ENCODE measurements around the gene DAPK3. TPM values are rescaled to one million over a fixed set of nuclear protein-coding genes. Genes with fewer than 3 reads are reported as not detected.
"Not testable (repeated sequence)": the region's sequence is repeated elsewhere in the genome, so short reads cannot be mapped to it uniquely, and the experiment has no call there.

DAPK3 gene
- total RNA-seq, 1 donor from 2014 or later, result 20.4 TPM

DNA sequence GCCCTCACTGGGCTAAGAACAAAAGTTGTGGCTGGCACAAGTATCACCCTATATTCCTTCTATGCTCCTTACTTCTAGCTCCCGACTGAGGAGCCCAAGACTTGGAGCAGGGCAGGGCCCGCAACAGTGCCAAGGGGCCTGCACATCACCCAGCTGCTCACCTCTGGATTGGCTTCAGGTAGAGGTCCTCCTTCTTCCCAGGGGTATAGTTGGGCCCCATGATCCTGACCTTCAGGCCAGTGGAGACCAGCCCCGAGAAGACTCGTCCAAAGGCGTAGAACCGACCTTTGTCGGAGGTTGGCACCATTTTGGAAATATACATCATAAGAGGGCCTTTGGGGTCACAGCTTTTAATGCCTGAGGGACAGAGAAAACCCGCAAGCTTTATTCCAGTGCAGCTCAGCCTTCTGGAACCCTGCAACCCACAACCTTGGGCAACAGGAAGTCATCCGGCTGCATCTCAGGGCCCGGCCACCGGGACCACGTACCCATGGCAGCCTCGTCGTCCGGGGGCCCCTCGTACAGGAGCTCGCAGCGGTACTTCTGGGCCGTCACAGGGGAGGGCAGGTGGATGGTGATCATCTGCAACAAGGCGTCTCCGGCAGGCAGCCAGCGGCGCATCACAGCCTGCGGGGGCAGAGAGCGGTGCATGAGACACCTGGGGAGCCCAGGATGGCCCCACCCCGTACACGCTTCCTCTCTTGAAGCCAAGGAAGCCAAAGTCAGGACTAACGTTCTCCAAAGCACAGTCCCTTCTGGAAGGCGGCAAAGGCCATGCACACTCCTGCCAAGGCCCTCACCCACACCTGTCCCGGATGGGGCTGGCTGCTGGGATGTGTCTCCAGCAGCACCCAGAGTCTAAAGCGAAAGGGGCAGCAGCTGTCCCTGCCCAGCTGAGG lies 9.7 kb upstream of the DAPK3 start:
- no peak for ATAC-seq
- DNase-seq (ENCODE audit: low spot score), result no peak

DNA sequence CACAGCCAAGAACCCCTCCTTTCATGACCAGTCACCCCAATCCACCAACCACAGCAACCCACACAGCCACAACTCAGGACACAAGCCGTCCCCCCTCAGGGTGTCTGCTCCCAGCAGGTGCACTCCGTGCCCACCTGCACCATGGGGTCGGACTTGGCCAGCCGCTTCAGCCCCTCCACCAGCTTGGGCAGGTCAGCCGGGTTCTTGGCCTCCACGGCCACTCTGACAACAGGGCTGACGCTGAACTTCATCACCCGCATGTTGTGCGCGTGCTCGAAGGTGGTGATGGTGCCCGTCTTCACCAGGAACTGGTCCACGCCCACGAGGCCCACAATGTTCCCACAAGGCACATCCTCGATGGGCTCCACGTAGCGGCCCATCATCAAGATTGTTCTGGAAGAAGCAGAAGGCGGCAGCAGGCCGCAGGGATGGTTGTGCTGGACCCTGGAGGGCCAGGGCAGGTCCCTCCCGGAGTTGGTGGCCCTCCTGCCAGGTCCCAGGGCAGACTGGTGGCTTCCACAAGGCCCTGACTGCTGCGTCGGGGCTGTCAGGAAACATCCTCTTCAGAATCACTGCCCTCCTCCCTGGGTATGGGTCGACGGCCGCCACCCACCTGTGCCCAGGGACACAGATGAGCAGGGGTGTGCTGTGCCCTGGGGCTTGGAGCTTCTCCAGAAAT lies 8.9 kb upstream of the DAPK3 start:
- ATAC-seq, result no peak
- DNase-seq (ENCODE audit: low spot score), result no peak

DNA sequence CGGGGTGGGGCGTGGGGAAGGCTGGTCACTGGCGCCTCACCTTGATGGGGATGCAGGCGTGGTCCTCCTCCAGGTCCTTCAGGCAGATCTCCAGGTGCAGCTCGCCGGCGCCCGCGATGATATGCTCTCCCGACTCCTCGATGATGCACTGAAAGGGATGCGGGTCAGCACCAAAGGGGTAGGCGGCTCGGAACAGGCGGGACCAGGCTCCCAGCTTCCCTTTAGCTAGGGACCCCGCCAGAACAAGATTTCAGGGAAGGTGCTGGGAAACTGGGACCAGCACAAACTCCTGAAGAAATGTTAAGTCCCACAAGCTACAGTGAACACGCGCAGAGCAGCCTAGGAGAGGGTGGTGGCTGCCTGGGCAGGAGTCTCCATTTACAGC lies 8.4 kb upstream of the DAPK3 start:
- DNase-seq (ENCODE audit: low spot score) (no peak), ATAC-seq (no peak)

DNA sequence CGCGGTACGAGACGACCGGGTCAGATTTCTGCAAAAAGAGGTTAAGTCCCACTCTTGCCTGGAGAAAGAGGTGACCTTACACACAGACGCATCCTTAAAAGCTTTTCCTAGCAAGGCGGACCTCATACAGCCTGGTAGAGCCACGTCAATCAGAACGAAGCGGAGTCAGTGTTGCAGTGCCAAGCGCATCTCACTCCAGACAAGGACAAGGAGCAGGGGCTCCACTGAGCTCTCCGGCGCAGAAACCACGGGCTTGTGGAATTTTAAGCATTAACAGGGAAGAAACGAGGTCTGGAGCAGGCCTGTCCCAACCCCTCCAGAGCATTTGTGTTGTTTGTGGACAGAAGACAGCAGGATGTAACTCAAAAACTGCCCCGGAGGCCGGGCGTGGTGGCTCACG lies 7.2 kb upstream of the DAPK3 start:
- no peak for DNase-seq (ENCODE audit: low spot score)

DNA sequence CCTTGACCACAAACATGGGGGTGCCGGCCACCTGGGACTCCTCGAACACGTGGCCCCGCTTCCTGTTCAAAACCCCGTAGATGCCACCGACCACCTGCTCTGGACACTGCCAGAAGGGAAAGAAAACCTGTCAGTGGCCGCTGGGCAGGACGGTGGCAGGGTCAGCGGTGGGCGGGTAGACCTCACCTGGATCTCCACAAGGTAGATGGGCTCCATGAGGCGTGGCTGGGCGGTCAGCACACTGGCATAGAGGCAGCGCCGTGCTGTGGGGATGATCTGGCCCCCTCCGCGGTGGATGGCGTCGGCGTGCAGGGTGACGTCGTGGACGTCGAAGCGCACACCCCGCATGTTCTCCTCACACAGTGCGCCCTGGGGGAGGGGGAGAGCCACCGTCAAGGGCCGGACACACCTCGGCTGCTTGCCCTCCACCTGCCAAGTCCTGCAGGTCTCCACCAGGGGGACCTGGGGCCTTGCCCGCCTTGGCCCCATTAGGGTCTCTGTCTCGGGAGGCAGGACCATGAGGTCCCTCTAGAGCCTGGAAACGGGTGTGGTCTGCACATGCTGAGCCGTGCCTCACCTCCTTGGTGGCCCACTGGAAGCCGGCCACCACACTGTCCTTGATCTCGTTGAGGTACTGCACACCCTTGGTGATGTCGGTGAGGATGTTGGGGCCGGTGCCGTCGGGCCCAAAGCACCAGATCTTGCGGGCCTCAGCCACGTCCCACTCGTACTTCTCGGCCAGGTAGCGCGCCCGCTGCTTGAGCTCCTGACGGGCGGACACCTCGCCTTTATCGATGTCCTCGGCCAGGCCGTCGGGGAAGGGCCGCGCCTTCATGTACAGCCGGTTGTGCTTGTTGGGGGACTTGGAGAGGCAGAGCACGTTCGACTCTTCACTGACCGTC lies 6.6 kb upstream of the DAPK3 start:
- no peak for DNase-seq (ENCODE audit: low spot score)
- peak; percentile 3 for ATAC-seq

More for the DNA sequence above, 7.2 kb upstream of the DAPK3 start:
- no peak for ATAC-seq

DNA sequence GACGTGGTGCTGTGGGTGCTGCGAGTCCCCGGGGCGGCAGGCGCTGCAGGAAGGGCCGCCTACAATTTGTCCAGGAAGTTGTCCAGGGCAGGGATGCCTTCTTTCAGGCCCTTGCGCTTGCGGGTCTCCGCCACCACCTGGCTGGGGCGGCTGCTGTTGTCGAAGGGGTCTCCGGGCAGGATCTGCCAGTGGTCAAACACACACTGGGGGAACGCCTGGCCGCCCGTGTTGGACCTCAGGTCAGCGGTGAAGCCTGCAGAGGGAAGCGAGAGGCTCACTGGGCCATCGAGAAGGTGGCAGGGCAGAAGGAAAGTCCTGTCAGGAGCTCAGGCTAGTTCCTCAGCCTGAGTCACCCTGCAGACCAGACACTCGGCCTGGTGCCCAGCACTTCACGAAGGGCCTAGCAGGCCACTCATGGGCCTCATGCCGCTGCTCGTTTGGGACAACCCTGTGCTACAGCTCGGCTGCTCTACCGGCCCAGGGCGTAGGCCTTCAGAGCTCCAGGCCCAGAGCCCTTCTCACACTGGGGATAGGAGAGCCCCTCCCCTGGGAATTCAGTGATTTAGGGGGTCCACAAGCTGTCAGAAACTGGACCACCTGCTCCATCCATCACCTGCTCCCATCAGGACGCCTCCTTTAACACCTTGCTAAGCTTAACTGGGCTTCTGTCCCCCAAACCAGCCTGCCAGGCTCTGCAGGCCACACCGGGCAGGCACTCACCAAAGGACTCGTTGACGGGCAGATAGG lies 5.8 kb upstream of the DAPK3 start:
- DNase-seq (ENCODE audit: low spot score), result no peak
- peak; percentile 2 for ATAC-seq

DNA sequence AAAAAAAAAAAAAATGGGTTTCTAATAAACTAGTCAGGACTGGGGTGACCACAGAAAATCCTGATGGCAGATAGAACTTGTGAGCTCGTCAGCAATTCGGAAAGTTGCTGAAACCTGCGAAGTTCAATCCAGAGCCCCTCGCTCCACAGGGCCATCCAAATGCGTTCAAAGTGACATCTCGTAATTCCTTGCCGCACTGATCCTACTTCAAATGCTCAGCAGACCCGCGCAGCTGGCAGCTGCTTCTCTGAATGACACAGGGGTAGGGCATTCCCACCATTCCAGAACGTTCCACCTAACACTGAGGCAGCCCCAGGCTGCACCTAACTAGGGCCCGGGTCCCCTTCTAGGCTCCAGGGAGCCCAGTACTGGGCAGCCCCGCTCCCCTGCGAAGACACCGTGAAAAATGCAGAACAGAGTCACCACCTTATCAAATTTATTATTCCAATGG lies 4.8 kb upstream of the DAPK3 start:
- DNase-seq (ENCODE audit: low spot score), result no peak
- no peak for ATAC-seq

DNA sequence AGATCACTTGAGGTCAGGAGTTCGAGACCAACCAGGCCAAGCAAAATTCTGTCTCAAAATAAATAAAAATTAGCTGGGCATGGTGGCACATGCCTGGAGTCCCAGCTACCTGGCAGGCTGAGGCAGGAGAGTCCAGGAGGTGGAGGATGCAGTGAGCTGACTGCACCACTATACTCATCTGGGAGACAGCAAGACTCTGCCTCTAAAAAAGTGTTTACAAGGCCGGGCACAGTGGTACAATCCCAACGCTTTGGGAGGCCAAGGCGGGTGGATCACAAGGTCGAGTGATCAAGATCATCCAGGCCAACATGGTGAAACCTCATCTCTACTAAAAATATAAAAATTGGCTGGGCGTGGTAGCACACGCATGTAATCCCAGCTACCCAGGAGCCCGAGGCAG lies 4.2 kb upstream of the DAPK3 start:
- no peak for ATAC-seq
- DNase-seq (ENCODE audit: low spot score), result no peak

DNA sequence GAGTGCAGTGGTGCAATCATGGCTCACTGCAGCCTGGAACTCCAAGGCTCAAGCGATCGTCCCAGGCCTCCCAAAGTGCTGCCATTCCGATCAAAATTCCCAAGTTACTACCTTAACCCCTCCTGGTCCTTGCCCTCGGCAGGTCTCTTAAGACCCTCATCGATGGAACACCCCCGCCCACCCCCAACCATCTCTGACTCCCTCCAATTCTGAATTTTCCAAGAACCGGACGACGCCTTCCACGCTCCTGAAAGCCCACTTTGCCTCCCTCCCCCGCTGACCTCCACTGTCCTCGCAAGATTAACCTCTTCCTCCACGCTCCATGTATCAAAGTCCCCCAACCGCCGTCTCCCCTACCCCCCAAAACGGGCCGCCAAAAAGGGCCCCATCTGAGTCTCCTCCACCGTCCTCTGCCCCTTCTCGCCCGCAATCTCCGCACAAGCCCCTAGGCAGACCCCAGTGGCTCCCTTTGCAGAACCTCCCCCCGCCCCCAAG lies 539 bp downstream of the DAPK3 start:
- no peak for ATAC-seq
- DNase-seq (ENCODE audit: low spot score), result no peak

DNA sequence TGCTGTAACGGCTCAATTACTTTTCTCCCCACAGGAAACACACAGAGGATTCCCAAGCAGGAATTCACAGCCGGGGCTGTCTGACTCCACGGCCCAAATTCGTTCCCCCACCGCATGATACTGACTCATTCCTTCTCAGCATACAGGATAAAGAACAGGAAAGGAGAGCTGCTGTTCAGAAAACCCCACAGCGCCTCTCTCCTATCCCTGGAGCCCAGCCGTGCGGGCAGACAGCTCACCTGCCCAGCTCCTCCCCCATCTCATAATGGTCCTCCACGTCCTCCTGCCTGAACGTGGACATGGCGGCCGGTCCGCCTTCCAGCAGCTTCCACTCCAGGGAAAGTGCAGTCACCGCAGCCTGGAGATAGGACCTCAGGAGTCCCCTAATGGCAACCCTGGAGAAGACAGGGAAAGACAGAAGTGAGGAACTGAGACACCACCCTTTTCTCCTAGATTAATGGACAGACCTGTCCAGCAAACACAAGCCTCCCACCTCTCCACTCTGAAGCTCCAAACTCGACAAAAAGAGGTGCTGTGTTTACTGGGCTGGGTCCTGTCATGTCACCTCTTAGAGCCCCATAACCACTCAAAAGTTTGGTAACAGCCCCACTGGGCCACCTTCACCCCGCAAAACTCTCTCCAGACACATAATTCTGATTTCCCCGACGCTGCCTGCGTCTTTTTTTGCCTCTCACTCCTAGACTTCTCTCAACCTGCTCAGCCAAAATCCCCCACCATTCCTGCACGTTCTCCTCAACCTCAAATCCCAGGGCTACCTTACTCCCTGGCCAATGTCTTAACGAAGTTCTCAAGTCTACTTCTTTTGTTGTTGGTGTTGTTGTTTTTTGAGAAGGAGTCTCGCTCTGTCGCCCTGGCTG lies 1.2 kb downstream of the DAPK3 start:
- ATAC-seq, result no peak
- no peak for DNase-seq (ENCODE audit: low spot score)

DNA sequence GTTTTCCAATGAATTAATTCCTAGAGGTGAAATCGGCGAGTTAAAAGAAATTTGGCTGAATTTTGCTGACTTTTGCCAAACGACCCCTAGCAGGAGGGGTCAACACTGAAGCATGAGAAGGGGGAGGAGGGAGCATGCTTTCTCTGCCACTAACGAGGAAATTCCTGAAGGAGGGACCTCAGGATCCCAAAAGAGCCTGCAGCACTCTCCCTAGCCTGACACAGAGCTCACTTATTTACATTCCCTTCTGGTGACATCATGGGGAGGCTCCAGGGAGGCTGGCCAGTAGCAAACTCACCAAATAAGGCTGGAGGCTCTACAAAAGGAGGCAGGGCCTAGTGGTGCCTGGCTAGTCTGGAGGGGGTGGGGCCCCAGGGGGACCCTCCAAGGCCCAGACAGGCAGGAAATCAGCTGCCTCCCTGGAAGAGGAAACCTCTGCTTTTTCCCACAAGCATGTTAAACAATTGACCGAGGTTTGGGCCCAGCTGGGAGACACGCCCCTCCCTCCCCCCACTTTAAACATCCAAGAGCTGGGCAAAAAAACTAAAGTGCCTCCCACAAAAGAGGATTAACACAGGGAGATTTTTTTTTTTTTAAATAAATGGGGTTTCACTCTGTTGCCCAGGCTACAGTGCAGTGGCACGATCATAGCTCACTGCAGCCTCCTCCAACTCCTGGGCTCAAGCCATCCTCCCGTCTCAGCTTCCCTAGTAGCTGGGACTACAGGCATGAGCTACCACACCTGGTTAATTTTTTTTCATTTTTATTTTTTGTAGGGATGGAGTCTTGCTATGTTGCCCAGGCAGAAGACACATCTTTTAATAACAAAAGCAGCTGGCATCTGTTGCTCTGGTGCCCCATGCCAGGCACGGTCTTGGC lies 2.1 kb downstream of the DAPK3 start:
- peak; percentile 43 for ATAC-seq
- peak; percentile 72 for DNase-seq (ENCODE audit: low spot score)

DNA sequence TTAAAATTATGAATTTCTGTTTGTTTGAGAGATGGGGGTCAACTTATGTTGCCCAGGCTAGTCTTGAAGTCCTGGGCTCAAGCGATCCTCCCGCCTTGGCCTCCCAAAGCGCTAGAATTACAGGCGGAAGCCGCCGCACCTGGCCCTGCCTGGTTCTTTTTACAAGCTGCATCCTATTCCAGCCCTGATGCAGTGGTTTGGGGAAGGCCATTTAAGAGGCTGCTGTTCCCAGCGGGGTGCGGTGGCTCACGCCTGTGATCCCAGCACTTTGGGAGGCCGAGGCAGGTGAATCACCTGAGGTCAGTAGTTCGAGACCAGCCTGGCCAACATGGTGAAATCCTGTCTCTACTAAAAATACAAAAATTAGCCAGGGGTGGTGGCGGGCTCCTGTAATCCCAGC lies 2.9 kb downstream of the DAPK3 start:
- ATAC-seq; DNase-seq (ENCODE audit: low spot score): not testable (repeated sequence)

DNA sequence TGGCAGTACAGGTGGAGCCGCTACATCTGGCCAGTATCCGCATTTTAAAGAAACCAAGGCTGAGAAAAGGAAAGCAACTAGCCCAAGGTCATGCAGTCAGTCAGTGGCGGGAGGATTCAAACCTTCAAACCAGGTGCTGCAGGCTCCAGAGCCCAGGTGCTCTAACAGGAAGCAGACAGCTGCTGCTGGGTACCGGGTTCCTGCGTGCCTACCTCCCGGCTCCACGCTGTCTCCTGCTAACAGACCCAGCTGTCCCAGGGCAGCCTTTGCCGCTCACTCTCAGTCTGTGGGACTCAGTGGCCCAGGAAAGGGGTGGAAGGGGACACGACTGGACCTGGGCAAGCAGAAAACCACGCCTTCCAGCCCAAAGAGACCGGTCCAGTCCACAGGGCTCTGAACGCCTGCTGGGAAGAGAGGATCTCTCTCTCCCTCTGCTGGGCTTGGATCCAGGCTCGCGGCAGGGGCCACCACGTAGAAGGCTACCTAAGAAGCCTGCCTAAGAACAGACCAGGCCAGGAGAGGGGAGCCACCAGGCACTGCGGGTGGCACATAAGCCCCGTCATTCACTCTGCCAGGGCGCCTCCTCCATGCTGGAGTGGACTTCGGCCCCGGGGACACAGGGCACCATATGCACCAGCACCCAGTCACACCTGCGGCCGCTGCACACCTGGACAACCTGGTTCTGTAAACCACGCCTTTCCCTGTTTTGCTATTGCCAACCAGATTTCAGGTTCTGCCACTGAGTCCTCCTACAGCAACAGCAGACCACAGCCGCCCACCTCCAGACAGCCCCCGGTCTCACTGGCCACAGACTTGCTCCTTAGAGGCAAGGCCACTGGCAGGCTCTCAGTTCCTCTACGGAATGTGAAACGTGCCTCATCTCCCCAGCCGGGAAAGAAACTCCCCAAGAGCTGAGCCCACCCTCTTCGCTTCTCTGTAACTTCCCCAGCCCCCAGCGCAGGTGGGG lies 4.6 kb downstream of the DAPK3 start:
- ATAC-seq, result no peak
- DNase-seq (ENCODE audit: low spot score), result no peak

DNA sequence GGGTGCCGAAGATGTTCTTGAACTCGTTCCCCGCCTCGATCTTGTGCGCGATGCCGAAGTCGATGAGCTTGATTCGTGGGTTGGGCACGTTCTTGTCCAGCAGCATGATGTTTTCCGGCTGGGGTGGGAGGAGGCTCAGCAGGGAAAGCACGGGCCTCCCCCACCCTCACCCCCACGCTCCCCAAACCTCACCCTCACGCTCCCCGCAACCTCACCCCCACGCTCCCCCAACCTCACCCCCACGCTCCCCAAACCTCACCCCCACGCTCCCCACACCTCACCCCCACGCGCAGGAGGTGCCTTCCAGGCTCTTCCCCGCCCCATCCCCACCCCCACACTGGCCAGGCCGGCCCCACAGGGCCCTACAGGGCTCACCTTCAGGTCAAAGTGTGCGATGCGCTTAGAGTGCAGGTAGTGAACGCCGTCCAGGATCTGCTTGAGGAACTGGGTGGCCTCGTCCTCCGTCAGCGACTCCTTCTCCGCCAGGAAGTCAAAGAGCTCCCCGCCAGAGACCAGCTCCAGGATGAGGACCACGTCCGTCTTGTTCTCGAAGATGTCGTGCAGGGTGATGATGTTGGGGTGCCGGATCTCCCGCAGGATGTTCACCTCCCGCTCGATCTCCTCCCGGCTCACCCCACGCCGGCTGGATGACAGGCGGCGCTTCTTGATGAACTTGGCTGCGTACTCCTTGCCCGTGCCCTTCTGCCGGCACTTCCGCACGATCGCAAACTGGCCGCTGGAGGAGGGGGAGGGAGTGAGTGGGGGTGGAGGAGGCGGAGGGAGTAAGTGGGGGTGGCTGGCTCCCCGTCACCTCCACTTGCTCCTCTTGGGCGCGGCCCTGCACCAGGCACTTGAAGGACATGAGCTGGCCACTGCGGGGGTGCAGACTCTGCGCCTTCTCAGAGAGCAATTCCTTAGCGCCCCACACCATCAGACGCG lies 6.4 kb downstream of the DAPK3 start:
- ATAC-seq (no peak), DNase-seq (ENCODE audit: low spot score) (no peak)

DNA sequence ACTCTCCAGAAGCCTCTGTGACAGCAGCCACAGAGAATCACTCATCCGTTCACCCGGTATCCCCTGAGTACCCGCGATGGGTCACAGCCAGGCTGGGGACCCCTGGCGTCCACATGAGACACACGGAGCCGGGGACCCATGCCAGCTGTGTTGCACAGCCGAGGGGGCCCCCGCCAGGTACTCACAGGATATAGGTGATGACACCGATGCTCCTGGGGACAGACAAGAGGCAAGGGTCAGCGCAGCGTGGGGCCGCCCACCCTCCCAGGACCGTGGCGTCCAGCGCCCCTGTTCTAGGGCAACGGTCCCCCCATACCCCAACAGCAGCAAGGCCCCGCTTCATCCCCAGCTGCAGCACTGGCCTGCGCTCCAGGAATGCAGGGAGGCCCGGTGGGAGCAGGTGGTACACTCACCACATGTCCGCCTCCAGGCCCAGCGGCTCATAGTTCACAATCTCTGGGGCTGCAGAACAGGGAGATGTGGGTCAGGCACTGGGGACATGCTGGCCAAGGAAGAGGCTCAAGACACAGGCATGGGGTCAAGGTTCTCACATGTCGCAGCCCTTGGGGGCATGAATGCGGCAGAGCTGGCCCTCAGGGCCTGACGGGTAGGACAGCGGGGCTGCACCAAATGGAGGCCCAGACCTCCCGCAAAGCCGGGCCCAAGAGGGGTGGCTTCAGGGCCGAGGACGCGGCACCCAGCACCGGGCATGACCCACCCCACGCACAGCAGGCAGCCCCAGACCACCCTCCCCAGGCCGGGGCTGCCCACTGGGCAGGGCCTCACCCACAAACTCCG lies 7.2 kb downstream of the DAPK3 start:
- no peak for DNase-seq (ENCODE audit: low spot score)

More for the DNA sequence above, 7.2 kb downstream of the DAPK3 start:
- no peak for ATAC-seq
